MM.1S (cell line): Measurements from ENCODE around the gene TP73.

ENCODE experiments used
- EZH2 ChIP-seq: fragments of 300-600 bp; sonication (generic); optimal IDR thresholded peaks from 2 replicates; pipeline ENCODE3; 2017; ENCODE audit warnings: low read depth, mild to moderate bottlenecking, antibody characterized with exemption, low read length, mixed read lengths
- EZH2phosphoT487 ChIP-seq: fragments of 300-600 bp; sonication (generic); IDR thresholded peaks from 2 replicates; pipeline ENCODE4 v1.6.1; 2018; ENCODE audit warnings: antibody characterized with exemption, low read length

DNA sequence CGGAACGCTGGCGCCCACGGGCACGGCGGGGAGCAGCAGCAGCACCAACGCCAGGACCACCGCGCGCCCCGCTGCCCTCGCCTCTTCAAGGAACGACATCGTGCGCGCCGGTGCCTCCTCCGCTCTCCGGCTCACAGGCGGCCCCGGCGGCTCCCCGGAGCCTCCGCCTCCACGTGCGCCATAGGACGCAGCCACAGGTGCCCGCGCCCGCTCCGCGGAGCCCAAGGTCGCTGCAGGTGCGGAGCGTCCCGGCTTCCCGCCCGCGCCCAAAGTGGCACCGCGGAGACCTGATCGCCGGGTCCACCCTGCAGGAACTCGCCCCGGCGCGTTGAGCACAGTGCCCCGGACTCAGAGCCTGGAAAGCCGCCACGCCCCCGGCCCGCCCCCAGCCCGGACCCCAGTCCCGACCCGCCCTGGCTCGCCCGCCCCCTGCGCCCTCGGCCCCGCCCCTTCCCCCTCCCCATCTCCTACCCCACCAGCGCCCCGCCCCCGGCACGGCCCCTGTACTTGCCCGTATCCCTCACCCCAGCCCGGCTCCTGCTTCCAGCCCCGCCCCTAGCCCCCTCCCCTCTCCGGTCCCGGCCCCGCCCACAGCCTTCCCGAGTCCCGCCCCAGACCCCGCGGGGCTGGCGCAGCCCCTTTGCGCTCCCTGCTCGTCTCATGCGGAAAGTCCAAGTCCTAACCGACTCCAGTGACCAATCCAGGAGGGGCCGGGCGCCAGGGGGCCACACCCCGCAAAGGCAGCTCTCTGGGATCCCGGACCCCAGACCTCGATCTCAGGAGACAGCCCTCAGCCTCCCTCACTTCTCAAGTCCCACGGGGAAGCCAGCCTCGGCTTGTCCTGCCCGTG lies 40.9 kb upstream of the TP73 start, which contains the start of gene MEGF6:
- no peak for TF ChIP-seq EZH2
- TF ChIP-seq EZH2phosphoT487: no peak
